ENCODE data around the gene NUP62.
"Not testable (repeated sequence)": the region's sequence is repeated elsewhere in the genome, so short reads cannot be mapped to it uniquely, and the experiment has no call there.

NUP62 gene

DNA sequence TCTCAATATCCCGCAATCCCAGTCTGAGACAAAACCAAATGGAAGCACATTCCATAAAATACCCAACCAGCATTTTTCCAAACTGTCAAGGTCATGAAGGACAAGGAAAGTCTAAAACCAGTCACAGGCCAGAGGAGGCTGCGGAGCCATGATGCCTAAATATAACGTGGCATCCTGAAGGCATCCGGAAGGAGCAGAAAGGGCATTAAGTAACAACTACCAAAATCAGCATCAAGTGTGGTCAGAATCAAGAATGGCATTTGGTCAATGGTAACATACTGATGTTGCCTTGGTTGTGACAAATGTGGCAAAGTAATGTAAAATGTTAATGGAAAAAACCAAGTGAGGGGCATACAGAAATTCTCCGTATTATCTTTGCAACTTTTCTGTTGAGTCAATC lies 3.8 kb downstream of the NUP62 start:
- DNase-seq (ENCODE audit: low read depth in 2 of 2): no peak

DNA sequence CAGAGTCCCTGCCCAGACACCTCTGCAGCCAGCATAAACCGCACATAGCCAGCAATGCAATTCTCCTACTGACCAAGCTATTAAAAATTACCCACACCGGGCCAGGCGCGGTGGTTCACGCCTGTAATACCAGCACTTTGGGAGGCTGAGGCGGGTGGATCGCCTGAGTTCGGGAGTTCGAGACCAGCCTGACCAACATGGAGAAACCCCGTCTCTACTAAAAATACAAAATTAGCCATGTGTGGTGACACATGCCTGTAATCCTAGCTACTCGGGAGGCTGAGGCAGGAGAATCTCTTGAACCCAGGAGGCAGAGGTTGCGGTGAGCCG lies 4.5 kb downstream of the NUP62 start:
- not testable (repeated sequence) for DNase-seq (ENCODE audit: low read depth in 2 of 2)

- no peak for DNase-seq (ENCODE audit: low read depth in 2 of 2)
Observed at GRCh38 chr19:49924004-49924880, 5.1 kb downstream of the NUP62 start.

- DNase-seq (ENCODE audit: low read depth in 2 of 2): no peak
Observed at GRCh38 chr19:49923055-49924003, 6.0 kb downstream of the NUP62 start.

GRCh38 chr19:49921871-49922795 lies 7.2 kb downstream of the NUP62 start:
- no peak for DNase-seq (ENCODE audit: low read depth in 2 of 2)

GRCh38 chr19:49920624-49921363 lies 8.5 kb downstream of the NUP62 start:
- DNase-seq (ENCODE audit: low read depth in 2 of 2): no peak

GRCh38 chr19:49918089-49918488 lies 11.2 kb downstream of the NUP62 start:
- no peak for DNase-seq (ENCODE audit: low read depth in 2 of 2)

DNA sequence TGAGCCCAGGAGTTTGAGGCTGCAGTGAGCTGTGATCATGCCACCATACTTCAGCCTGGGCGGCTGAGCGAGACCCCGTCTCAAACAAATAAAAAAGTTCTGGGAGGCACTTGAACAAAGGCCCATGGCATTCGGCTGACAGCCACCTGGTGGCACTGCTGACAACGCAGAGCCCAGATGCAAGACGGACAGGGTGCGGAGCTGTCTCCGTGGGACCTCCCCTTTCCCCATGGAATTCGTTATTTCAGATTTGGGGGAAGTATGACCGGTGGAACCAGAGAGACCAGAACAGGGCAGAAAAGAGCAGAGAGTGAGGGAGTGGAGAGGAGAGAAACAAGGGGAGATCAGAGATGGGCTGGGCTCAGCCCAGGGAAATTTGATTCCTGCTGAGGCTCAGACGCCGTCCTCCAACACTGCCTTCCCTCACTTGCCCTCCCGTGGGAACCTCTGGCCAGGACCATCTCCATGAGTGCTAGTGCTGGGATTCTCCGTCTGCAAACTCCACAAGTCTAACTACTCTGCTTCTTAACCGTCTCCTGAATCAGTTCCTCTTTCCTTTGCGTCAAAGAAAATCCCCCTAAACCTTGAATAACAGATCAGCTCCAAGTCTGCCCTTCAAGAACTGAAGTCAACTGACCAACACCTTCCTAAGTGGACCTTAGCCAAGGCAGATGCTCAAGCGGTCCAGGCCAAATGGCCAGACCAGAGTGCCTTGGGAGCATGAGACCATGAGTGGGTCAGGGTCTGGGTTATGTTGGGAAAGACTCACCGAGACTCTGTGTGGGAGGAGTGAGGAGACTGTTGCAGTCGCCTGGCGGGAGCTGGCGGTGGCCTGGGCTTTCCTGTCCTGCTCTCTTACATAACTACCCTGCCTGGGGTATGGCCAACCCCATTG lies 12.2 kb downstream of the NUP62 start:
- no peak for DNase-seq (ENCODE audit: low read depth in 2 of 2)

DNA sequence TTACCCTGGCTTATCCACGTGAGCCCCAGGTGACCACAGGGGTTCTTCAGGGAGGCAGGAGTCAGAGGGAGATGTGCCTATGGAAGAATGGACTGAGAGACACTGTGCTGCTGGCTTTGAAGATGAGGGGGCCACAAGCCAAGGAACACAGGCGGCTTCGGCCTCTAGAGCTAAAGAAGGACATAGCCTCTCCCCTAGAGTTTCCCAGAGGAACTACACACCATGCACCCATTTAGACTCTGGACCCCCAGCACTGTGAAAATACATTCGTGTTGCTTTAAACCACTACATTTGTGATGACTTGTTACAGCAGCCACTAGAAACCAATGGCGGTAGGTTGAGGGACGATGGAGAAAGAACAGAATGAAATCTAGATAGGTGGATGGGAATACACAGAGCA lies 14.0 kb downstream of the NUP62 start:
- no peak for DNase-seq (ENCODE audit: low read depth in 2 of 2)

DNA sequence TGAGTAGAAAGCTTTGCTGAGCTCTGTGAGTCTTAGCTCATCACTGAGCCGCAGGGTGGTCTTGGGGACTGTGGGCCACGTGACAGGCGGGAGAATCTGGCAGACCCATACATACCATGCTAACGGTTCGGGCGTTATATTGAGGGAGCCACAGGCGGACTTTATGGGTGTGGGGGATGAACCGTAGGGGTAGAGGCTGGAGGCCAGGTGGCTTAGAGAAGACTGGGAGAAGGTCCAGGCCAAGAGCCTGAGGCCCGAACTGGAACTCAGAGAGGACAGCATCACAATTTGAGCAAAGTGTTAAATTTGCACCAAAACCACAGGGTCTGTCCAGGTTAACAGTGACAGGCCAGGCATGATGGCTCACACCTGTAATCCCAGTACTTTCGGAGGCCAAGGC lies 15.6 kb downstream of the NUP62 start:
- no peak for DNase-seq (ENCODE audit: low read depth in 2 of 2)

DNA sequence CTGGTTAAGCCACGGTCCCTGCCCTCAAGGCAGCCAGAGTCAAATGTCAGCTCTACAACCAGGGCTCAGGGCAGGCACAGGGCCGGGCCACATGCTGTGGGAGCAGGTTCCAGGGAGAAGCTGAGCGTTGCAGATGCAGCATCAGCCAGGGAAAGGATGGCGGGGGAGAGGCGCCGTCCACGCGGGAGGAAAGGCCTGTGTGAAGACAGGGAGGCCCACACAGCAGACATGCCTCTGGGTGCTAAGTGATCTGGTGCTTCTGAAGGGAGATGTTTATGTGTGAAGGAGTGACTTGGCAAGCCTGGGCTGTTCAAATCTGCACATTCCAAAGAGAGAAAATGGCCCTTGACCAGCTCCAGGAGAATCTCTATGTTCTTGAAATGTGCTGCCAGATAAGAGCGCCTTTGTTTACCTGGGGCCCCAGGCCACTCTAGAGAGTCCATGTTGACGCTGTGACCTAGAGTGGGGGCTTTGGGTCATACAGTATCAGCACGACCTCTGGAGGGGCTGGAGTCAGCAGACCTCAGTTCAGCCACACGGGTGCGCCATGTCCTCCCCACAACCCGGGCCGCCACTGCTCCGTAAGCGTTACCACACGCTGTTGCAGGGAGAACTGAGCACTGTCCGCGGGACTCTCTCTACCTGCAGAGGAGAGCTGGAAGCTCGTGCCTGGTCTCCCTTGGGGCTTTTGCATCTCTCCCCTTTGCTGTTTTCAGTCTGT lies 16.2 kb downstream of the NUP62 start:
- DNase-seq (ENCODE audit: low read depth in 2 of 2): no peak

DNA sequence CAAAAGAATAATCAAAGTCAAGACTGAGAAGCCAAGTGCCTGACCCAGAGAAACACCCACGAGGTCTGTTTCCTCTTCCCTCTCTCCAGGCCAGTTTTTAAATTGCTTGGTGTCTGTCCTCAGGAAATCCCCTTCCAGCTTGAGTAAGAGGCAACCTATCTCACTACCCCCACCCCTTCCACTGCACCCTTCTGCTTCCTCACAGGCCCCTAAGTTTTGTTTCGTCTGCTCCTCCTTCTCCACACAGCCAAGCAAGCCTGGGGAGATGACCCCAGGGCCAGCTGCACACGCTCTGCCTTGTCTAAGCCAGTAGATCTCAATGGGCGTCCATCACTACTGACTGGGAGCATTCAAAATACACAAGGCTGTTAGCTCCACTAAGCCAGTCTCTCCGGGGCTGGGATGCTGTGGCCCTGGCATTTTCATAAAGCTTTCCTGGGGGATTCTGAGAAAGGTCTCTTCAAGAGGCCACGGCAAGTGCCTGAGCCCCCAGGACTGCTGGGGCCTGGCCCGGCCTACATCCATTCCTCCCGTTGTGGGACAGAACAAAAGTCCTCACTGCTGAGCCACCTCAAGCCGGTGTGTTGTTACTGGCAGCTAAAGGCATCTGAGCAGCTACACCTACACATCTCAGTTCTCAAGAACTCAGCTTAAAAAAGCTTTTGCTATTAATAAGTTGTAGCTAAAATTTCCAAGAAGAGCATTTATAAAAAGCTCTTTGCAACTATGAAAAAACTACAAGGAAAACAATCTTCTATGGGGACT lies 17.7 kb downstream of the NUP62 start:
- no peak for DNase-seq (ENCODE audit: low read depth in 2 of 2)

DNA sequence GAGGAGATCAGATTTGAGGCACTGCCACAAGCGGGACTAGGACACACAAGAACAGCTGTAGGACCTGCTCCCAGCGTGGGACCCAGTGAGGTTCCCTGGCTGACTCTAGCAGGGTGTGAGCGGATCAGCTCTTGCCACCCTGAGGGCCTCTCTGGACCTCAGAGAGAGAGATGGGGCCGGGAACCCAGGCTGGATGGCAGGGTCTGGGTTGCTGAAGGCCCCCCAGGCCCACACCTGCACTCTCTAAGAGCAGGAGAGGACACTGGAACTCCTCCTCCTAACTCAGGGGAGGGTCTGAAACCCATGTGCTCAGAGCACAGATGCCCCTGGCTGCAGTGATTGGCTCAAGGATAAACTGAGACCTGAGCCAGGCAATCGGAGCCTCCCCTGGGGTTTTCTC lies 19.1 kb downstream of the NUP62 start:
- no peak for DNase-seq (ENCODE audit: low read depth in 2 of 2)

DNA sequence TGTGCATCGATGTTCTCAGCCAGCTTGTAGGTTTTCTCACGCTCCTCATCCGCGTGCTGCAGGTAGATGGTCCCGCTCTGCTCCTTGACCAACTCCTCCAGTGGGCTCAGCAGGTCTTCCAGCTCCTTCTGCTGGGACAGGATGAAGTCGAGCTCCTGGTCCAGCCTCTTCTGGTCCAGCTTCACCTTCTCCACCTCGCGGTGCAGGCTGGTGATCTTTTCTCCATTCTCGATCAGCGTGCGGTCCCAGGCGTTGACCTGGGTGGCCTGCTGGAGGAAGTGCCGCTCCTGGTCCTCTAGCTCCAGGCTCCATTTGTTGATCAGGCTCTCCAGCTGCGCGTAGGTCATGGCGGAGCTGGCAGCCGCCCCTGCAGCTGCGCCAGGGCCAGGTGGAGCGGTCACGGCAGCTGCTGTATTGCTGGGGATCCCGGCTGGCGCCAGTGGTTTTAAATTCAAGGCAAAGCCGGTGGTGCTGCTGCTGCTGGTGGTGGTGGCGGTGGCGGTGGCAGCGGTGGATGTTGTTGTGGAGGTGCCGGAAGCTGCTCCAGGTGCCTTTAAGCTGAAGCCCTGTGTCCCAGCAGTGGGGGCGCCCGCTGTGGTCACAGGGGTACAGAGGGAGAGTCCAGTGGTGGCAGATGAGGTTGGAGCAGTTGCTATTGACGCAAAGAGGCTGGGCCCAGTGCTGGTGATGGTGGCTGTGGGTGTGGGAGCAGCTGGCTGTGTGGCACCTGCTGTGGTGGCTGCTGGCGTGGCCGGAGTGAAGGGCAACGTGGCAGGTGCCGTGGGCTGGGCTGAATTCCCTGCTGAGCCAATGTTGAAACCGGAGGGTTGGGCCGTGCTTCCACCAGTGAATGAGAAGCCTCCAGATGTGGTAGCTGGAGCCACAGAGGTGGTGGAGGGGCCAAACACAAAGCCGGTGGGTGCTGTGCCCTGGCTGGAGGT lies 20.6 kb downstream of the NUP62 start:
- no peak for DNase-seq (ENCODE audit: low read depth in 2 of 2)

DNA sequence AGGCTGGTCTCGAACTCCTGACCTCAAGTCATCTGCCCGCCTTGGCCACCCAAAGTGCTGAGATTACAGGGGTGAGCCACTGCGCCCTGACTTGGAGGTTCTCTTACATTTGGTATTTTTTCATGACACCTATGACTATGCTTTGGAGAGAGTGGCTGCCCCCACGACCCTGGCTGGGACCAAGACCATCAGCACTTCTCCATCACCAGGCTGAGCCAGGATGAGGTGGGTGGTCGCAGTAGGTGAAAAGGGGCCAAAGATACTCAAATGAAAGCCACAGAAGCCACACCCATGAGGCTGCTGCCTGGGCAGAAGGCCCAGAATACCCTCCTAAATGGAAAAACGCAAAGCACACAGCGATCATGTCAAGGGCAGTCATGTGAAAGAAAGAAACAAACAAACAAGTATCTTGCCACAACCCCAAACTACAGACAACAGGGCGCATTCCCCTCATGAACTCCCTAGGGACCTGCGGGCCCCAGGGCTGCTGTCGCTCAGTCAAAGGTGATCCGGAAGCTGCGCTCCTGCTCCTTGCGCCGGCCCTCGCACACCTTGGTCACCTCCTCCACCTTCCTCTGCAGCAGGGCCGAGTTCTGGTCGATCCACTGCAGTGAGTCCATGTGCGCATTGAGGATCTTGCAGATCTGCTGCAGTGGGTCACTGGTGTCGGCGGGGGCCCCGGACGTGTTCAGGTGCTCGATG lies 21.4 kb downstream of the NUP62 start:
- no peak for DNase-seq (ENCODE audit: low read depth in 2 of 2)

DNA sequence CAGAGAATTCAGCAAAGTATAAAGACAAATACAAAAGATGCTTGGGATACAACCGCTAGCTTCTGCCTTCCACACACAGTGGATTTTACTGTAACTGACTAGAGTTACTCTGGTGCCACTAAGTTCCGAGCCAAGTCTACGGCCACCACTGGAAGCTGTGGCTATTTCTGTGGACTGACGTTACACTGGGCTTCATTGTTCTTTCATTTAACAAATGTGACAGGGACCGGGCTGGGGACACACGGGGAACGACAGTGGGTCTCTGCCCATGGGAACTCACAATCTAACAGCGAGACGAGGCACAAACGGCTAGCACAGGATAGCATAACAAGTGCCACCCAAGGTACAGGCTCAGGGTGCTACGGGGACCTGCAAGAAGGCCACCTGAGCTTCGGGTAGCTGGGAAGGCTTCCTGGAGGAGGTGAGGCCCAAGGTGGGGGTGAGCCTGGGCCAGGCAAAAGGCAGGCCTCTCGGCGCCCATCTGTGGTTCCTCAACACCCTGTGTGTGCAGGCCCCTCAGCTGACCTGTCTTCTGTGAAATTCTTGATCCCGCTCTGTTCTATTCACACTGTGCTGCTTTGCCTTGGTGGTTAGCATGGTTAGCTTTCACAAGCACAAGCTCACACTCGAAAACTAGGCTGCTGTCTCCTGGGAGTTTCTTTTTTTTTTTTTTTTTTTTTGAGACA lies 22.3 kb downstream of the NUP62 start:
- DNase-seq (ENCODE audit: low read depth in 2 of 2): no peak
